ENCODE measurements around the gene MTNR1B.

GRCh38 chr11:92929246-92929645, 40.2 kb upstream of the MTNR1B start:
- TF ChIP-seq EZH2 (IDR thresholded peaks at IDR 0.05; ENCODE audit: insufficient read depth, poor library complexity, severe bottlenecking): no peak
- TF ChIP-seq EZH2phosphoT487 (IDR thresholded peaks at IDR 0.05; ENCODE audit: insufficient read depth, low read depth): no peak
